ENCODE results near the gene CSPG4. TPM values are rescaled to one million over a fixed set of nuclear protein-coding genes. Genes with fewer than 3 reads are reported as not detected.
A peak's percentile ranks its signal among the peaks of the same experiment; 100 is the strongest.

The CSPG4 gene
- total and polyA plus RNA-seq, 2 of the 13 experiments (the other 11 are each of a cell fraction or from before 2014, with no cell fraction given) = 0.01 to 0.04 TPM

DNA sequence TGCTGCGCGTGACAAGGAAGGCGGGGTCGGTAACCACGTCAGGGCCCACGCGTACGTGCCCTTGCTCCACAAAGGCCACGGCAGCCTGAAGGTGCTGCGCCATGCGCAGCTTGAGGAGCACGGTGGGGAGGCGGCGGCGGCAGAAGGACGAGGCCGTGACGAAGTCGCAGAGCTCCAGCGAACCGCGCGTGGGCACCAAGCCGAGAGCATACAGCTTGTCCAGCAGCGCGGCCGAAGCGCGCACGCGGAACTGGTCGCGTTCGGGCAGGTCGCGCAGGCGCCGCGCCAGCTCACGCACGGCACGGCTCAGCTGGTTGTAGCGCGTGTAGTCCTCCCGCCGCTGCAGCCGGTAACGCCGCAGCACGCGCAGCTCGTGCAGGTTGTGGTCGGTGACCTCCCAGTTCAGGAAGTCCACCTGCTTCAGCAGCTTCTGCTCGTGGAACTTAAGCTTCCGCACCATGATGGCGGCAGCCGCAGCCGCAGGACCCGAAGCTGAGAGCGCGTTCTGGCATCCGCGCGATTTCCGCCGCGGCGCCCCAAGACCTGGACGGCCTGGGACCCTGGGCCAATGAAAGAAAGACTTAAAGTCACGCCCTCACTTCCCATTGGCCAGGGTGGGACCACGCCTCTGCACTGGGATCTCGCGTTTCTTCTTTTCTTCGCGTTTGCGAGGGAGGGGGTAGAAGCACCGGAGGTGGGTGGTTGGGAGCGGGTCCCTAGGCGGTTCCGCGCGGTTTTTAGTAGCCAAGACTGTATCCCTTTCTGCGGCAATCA is 72.8 kb downstream of the CSPG4 start, which contains the start of gene IMP3 (continued):
- TF ChIP-seq THAP8 (CRISPR knock-in tag; IDR thresholded peaks at IDR 0.05; ENCODE audit: borderline replicate concordance) = 0 out of 2 replicates have a peak, but pooled peaks have one; percentile 85
- TF ChIP-seq GABPA (IDR thresholded peaks at IDR 0.05; ENCODE audit: low read depth, low read length) = no peak
- peak; percentile 84 for TF ChIP-seq GABPA (CRISPR knock-in tag; IDR thresholded peaks at IDR 0.05; ENCODE audit: low read depth)
- peak; percentile 59; the same call in 1 of the 2 replicates for TF ChIP-seq SMAD1 (CRISPR knock-in tag; IDR thresholded peaks at IDR 0.05; ENCODE audit: borderline replicate concordance, low read depth)
- peak; percentile 94 for TF ChIP-seq ZNF256 (CRISPR knock-in tag; conservative IDR thresholded peaks at IDR 0.05)
- TF ChIP-seq NKX3-1 (CRISPR knock-in tag; IDR thresholded peaks at IDR 0.05) = peak; percentile 89
- TF ChIP-seq SPEN (CRISPR knock-in tag; IDR thresholded peaks at IDR 0.05; ENCODE audit: low read depth) = peak; percentile 74
- no peak for TF ChIP-seq SETDB1 (CRISPR knock-in tag; IDR thresholded peaks at IDR 0.05; ENCODE audit: borderline replicate concordance)
- no peak for TF ChIP-seq POLR2AphosphoS2 (IDR thresholded peaks at IDR 0.05; ENCODE audit: low read depth, low read length)
- TF ChIP-seq ZNF607 (CRISPR knock-in tag; IDR thresholded peaks at IDR 0.05; ENCODE audit: borderline replicate concordance) = peak; percentile 94
- TF ChIP-seq ZNF138 (CRISPR knock-in tag; IDR thresholded peaks at IDR 0.05; ENCODE audit: low read depth) = peak; percentile 89; the same call in 1 of the 2 replicates
- peak; percentile 92 for TF ChIP-seq ZNF883 (CRISPR knock-in tag; IDR thresholded peaks at IDR 0.05; ENCODE audit: not compliant biosample characterization)
- peak; percentile 85; the same call in 1 of the 2 replicates for TF ChIP-seq ZNF180 (CRISPR knock-in tag; IDR thresholded peaks at IDR 0.05; ENCODE audit: borderline replicate concordance, low read depth)
- peak; percentile 86 for TF ChIP-seq ZNF781 (CRISPR knock-in tag; IDR thresholded peaks at IDR 0.05; ENCODE audit: borderline replicate concordance, not compliant biosample characterization)
- peak; percentile 91; the same call in 1 of the 2 replicates for TF ChIP-seq KAT8 (CRISPR knock-in tag; IDR thresholded peaks at IDR 0.05)
- TF ChIP-seq FOXO4 (CRISPR knock-in tag; conservative IDR thresholded peaks at IDR 0.05) = no peak
- TF ChIP-seq ZNF724P (CRISPR knock-in tag; IDR thresholded peaks at IDR 0.05; ENCODE audit: borderline replicate concordance) = peak; percentile 26; the same call in 1 of the 2 replicates
- TF ChIP-seq ZNF570 (CRISPR knock-in tag; IDR thresholded peaks at IDR 0.05; ENCODE audit: borderline replicate concordance) = no peak
- TF ChIP-seq ZNF841 (CRISPR knock-in tag; IDR thresholded peaks at IDR 0.05; ENCODE audit: borderline replicate concordance) = peak; percentile 54; the same call in 1 of the 2 replicates
- no peak; the same call in 1 of the 2 replicates for TF ChIP-seq ZNF646 (CRISPR knock-in tag; IDR thresholded peaks at IDR 0.05)
- peak; percentile 81; the same call in 1 of the 2 replicates for TF ChIP-seq ZNF484 (CRISPR knock-in tag; IDR thresholded peaks at IDR 0.05; ENCODE audit: borderline replicate concordance, low read depth)

Measured in HepG2 (cell line).